Activated T-cell treated with anti-CD3 and anti-CD28 coated beads, Interleukin-2, amount 50 U/mL, for 4 hours (primary cell): ENCODE results near the gene CHAF1A. TPM values are rescaled to one million over a fixed set of nuclear protein-coding genes. Genes with fewer than 3 reads are reported as not detected.
A peak's percentile ranks its signal among the peaks of the same experiment; 100 is the strongest.

Source experiments
- ATAC-seq, 2 donors: fragments of 200-7000 bp; cut with Tn5 transposase; one replicate each; pipeline ENCODE4 v1.10.0; 2021
- DNase-seq: peaks from one replicate; pipeline ENCODE4 v3.0.0-alpha.2; 2020
- H3K27me3 Mint-ChIP-seq: one replicate; pipeline ENCODE4 v1.8.0; 2021; ENCODE audit warnings: low read depth, mixed read lengths
- H3K36me3 Mint-ChIP-seq: one replicate; pipeline ENCODE4 v1.8.0; 2022; ENCODE audit warnings: mixed read lengths; ENCODE audit not compliant: insufficient read depth
- H3K4me1 Mint-ChIP-seq: one replicate; pipeline ENCODE4 v1.8.0; 2021; ENCODE audit warnings: low read depth, mixed read lengths
- H3K4me3 Mint-ChIP-seq: one replicate; pipeline ENCODE4 v1.8.0; 2021; ENCODE audit warnings: mild to moderate bottlenecking, moderate library complexity, mixed read lengths
- H3K9me3 Mint-ChIP-seq: one replicate; pipeline ENCODE4 v1.8.0; 2021; ENCODE audit warnings: mixed read lengths
- total RNA-seq, 3 donors: library from RNA; stranded (reverse); gene quantifications; one replicate each; pipeline ENCODE4 v1.2.1, GENCODE V29; 2021

CHAF1A gene, protein sequence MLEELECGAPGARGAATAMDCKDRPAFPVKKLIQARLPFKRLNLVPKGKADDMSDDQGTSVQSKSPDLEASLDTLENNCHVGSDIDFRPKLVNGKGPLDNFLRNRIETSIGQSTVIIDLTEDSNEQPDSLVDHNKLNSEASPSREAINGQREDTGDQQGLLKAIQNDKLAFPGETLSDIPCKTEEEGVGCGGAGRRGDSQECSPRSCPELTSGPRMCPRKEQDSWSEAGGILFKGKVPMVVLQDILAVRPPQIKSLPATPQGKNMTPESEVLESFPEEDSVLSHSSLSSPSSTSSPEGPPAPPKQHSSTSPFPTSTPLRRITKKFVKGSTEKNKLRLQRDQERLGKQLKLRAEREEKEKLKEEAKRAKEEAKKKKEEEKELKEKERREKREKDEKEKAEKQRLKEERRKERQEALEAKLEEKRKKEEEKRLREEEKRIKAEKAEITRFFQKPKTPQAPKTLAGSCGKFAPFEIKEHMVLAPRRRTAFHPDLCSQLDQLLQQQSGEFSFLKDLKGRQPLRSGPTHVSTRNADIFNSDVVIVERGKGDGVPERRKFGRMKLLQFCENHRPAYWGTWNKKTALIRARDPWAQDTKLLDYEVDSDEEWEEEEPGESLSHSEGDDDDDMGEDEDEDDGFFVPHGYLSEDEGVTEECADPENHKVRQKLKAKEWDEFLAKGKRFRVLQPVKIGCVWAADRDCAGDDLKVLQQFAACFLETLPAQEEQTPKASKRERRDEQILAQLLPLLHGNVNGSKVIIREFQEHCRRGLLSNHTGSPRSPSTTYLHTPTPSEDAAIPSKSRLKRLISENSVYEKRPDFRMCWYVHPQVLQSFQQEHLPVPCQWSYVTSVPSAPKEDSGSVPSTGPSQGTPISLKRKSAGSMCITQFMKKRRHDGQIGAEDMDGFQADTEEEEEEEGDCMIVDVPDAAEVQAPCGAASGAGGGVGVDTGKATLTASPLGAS
- total RNA-seq = 10 to 100 TPM; 59.1 to 81.0 (median 64.3) TPM

DNA sequence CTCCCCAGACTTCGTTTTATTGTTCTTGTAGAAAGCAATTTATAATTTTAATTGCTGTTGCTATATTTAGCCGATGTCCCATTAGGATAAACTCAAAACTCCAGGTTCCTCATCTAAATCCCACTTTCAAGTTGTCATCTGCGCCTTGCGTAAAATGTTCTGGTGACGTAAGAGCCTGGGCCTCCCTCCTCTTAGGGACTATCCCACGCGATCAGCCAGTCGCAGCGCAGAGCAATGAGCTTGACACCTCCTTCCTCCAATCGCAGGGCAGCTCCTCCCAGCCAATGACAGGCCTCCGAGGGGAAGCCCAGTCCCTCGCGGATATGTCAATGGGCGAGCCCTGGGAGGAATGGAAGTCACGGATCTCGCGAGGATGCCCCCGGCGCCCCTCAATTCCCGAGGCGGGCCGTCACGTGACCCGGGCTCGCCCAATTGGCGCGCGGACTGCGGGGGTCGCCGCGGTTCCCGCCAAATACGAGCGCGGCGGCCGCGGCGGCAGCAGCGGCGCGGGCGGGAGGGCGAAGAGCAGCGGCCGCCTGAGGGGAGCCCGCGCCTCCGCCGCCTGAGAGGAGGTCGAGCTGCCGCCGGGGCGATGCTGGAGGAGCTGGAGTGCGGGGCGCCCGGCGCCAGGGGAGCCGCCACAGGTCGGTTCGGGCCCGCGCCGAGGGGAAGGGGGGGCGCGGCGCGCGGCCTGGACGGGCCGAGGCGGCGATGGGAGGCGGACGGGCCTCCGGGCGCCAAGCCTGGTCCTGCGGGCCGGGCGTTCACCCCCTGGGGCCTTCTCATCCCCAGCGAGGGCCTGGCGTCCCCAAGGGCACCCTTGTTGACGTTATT, at the start of gene CHAF1A:
Gene CHAF1A, plus strand, starts transcription at position 470 of the 834 bp plus-strand sequence. Its CDS starts 123 bp downstream, at position 593.
- Mint-ChIP-seq H3K27me3 (no peaks in the 10 kb centered on the region), H3K4me3 (peak within 1 kb of the TSS; percentile 89)
- peak; percentile 92 for ATAC-seq

DNA sequence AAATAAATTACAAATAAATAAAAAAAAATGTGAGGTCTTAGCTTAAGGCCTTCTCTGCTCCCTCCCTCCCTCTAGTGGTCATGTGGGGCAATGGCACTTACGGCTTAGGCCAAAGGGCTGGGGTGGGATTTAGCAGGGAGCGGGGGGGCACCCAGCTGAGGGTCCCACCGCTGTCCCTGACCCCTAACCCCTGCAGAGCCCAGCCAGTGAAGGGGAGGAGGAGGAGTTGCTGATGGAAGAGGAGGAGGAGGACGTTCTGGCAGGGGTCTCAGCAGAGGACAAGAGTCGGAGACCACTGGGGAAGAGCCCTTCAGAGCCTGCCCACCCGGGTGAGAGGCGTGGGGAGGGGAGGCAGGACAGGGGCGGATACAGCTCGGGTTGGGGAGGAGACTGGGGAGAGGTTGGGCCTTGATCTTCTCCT, 49.7 kb upstream of the CHAF1A start:
- Mint-ChIP-seq H3K9me3 (no peaks in the 10 kb centered on the region), H3K4me1 (peaks cover 2% of the 10 kb centered on the region), H3K36me3 (peaks cover 2% of the 10 kb centered on the region), H3K27me3 (no peaks in the 10 kb centered on the region), H3K4me3 (no peak overlapping the region)
- ATAC-seq = peak; percentile 74 to 86
- peak; percentile 63 for DNase-seq

More for the DNA sequence above, at the start of gene CHAF1A:
- Mint-ChIP-seq H3K4me1 (peaks cover 48% of the 10 kb centered on the region), H3K36me3 (peaks cover 2% of the 10 kb centered on the region), H3K9me3 (no peaks in the 10 kb centered on the region)
- peak; percentile 98 for DNase-seq

DNA sequence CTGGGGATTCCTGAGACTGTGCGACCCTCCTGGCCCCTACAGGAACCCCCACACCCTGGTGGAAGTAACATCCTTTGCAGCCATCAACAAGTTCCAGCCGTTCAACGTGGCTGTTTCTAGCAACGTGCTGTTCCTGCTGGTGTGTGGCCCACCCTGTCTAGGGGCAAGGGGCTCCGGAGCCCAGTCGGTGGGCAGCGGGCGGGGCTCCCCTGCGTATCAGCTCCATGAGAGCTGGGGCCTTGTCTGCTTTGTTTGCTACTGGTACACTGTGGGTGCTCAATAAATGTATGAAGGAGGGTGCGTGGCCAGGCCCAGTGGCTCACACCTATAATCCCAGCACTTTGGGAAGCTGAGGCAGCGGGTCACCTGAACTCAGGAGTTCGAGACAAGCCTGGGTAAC, 48.2 kb upstream of the CHAF1A start:
- Mint-ChIP-seq H3K27me3 (no peaks in the 10 kb centered on the region), H3K9me3 (no peaks in the 10 kb centered on the region), H3K4me1 (peaks cover 2% of the 10 kb centered on the region), H3K36me3 (peaks cover 2% of the 10 kb centered on the region), H3K4me3 (no peak overlapping the region)
- DNase-seq (no peak), ATAC-seq (no peak)

DNA sequence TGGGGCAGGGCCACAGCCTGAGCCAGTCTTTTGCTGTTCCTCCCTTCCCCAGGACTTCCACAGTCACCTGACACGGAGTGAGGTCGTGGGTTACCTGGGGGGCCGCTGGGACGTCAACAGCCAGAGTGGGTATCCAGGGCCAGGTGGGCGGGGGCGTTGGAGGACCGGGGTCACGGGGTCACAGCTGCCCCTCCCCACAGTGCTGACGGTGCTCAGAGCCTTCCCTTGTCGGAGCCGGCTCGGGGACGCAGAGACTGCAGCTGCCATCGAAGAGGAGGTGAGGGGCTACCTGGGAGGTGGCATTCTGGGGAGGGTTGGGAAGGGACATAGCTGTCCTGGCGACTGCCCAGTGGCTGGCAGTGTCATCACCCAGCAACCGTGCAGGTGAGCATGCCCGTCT, 47.5 kb upstream of the CHAF1A start:
- Mint-ChIP-seq H3K9me3 (no peaks in the 10 kb centered on the region), H3K36me3 (peaks cover 2% of the 10 kb centered on the region), H3K4me3 (no peak overlapping the region), H3K4me1 (peaks cover 2% of the 10 kb centered on the region), H3K27me3 (no peaks in the 10 kb centered on the region)
- no peak for DNase-seq
- no peak for ATAC-seq

- no peaks in the 10 kb centered on the region for H3K9me3 Mint-ChIP-seq
- peaks cover 4% of the 10 kb centered on the region for H3K36me3 Mint-ChIP-seq
- ATAC-seq = no peak
Measured at GRCh38 chr19:4357095-4357797, 45.2 kb upstream of the CHAF1A start.

GRCh38 chr19:4357921-4358326, 44.5 kb upstream of the CHAF1A start:
- no peaks in the 10 kb centered on the region for H3K4me1 Mint-ChIP-seq
- no peak for DNase-seq

More at GRCh38 chr19:4357095-4357797, 45.2 kb upstream of the CHAF1A start:
- Mint-ChIP-seq H3K27me3 (no peaks in the 10 kb centered on the region), H3K4me3 (no peak overlapping the region), H3K4me1 (peaks cover 2% of the 10 kb centered on the region)
- no peak for DNase-seq

GRCh38 chr19:4358709-4359626, 43.5 kb upstream of the CHAF1A start:
- no peak for DNase-seq
- Mint-ChIP-seq H3K4me1 (no peaks in the 10 kb centered on the region), H3K4me3 (no peak overlapping the region), H3K36me3 (peaks cover 4% of the 10 kb centered on the region), H3K9me3 (no peaks in the 10 kb centered on the region), H3K27me3 (no peaks in the 10 kb centered on the region)
- ATAC-seq = no peak

More at GRCh38 chr19:4357921-4358326, 44.5 kb upstream of the CHAF1A start:
- ATAC-seq = no peak
- no peaks in the 10 kb centered on the region for H3K9me3 Mint-ChIP-seq
- peaks cover 4% of the 10 kb centered on the region for H3K36me3 Mint-ChIP-seq
- H3K27me3 Mint-ChIP-seq = no peaks in the 10 kb centered on the region
- no peak overlapping the region for H3K4me3 Mint-ChIP-seq

DNA sequence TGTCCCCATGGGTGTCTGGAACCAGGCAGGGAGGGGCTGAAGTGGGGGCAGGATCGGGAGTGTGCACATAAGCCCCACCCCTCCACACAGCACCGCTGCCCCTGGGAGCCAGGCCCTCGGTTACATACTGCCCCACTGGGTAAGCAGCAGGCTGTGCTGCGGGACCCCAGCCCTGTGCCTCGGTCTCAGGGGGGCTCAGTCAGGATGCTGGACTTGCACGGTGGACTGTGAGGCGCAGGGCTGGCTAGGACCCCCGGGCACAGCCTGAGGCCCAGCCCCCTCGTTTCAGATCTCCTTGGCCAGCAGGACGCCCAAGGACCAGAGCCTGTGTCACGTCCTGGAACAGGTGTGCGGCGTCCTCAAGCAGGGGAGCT, 42.8 kb upstream of the CHAF1A start:
- ATAC-seq (no peak), DNase-seq (no peak)
- Mint-ChIP-seq H3K27me3 (no peaks in the 10 kb centered on the region), H3K36me3 (peaks cover 4% of the 10 kb centered on the region), H3K9me3 (no peaks in the 10 kb centered on the region), H3K4me3 (no peak overlapping the region), H3K4me1 (no peaks in the 10 kb centered on the region)

DNA sequence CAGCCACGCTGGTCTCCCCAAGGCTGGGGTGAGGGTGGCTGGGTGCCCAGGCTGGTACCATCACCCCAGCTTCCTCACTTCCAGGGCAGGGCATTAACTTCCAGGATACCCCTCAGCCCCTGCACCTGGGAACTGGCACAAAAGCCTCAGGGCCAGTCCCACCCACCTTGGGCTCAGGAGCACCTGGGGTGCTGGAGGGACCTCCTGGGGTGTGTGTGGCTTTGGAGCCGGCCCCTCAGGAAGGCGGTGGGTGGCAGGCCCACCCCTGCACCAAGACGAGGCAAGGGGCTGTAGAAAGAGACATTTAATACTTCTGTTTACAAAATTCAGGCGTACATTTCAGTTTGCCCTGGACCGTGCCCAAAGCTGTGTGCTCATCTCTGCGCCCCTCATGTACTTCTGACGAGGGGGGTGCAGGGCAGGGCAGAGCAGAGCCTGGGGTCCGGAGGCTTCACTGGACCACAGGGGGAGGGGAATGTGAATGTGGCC, 42.3 kb upstream of the CHAF1A start:
- Mint-ChIP-seq H3K27me3 (no peaks in the 10 kb centered on the region), H3K4me3 (no peak overlapping the region)
- ATAC-seq = no peak

DNA sequence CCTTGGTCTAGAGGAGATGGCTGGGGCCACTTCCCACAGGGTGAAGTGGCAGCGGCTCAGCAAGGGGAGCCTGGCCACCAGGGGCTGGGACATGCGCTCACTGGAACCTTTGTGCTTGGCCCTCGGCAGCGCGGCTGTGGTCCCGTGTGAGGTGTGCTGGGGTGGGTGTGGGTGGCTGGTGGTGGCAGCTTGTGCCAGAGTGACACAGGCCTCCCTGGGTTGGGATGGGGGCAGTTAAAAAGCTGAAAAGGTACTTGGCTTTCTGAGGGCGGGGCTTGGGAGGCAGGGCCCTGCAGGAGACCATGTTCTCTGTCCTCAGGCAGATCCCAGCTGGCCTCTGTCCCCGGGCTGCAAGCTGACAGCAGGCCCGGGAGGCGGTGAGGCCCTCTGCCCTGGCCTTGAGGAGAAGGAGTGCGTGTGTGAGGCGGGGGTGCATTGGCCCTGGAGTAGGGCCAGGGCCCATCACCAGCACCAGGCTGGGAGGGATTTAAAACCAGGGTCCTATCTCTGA, 41.7 kb upstream of the CHAF1A start:
- H3K9me3 Mint-ChIP-seq = no peaks in the 10 kb centered on the region
- H3K4me3 Mint-ChIP-seq = no peak overlapping the region
- ATAC-seq = no peak
- peaks cover 4% of the 10 kb centered on the region for H3K36me3 Mint-ChIP-seq
- H3K4me1 Mint-ChIP-seq = no peaks in the 10 kb centered on the region
- no peaks in the 10 kb centered on the region for H3K27me3 Mint-ChIP-seq
- DNase-seq = no peak

More for the DNA sequence above, 42.3 kb upstream of the CHAF1A start:
- no peaks in the 10 kb centered on the region for H3K4me1 Mint-ChIP-seq
- H3K9me3 Mint-ChIP-seq = no peaks in the 10 kb centered on the region
- peaks cover 4% of the 10 kb centered on the region for H3K36me3 Mint-ChIP-seq
- no peak for DNase-seq

- Mint-ChIP-seq H3K36me3 (peaks cover 4% of the 10 kb centered on the region), H3K4me3 (no peak overlapping the region), H3K27me3 (no peaks in the 10 kb centered on the region), H3K4me1 (no peaks in the 10 kb centered on the region), H3K9me3 (no peaks in the 10 kb centered on the region)
- ATAC-seq (no peak), DNase-seq (no peak)
Measured at GRCh38 chr19:4361152-4362046, 41.0 kb upstream of the CHAF1A start.
